HG02642 (cell line): ENCODE results near the gene MYO18B.

Experiments
- ATAC-seq: cut with Tn5 transposase; IDR thresholded peaks from one replicate; pipeline ENCODE4 v1.9.1; 2021; ENCODE audit warnings: mild to moderate bottlenecking; ENCODE audit not compliant: unreplicated experiment, poor library complexity

The MYO18B gene

GRCh38 chr22:25772288-25772687 lies 30.3 kb downstream of the MYO18B start:
- no peak for ATAC-seq

- no peak for ATAC-seq
These were observed 32.6 kb downstream of the MYO18B start for GRCh38 chr22:25774575-25775026.

GRCh38 chr22:25775531-25775930 lies 33.5 kb downstream of the MYO18B start:
- no peak for ATAC-seq

GRCh38 chr22:25777411-25777810 lies 35.4 kb downstream of the MYO18B start:
- ATAC-seq: no peak

- no peak for ATAC-seq
These were observed 35.9 kb downstream of the MYO18B start for GRCh38 chr22:25777870-25778269.

- ATAC-seq: no peak
These were observed 37.4 kb downstream of the MYO18B start for GRCh38 chr22:25779426-25779825.

GRCh38 chr22:25779890-25780289 lies 37.9 kb downstream of the MYO18B start:
- no peak for ATAC-seq

- no peak for ATAC-seq
These were observed 38.7 kb downstream of the MYO18B start for GRCh38 chr22:25780673-25781072.

GRCh38 chr22:25781801-25782200 lies 39.8 kb downstream of the MYO18B start:
- ATAC-seq: no peak

- ATAC-seq: no peak
These were observed 40.8 kb downstream of the MYO18B start for GRCh38 chr22:25782831-25783230.

GRCh38 chr22:25783856-25784255 lies 41.9 kb downstream of the MYO18B start:
- ATAC-seq: no peak

GRCh38 chr22:25786165-25786564 lies 44.2 kb downstream of the MYO18B start:
- no peak for ATAC-seq

GRCh38 chr22:25791556-25791955 lies 49.6 kb downstream of the MYO18B start:
- ATAC-seq: no peak

GRCh38 chr22:25795478-25795877 lies 53.5 kb downstream of the MYO18B start:
- no peak for ATAC-seq

GRCh38 chr22:25797498-25798290 lies 55.7 kb downstream of the MYO18B start:
- ATAC-seq: no peak

- no peak for ATAC-seq
These were observed 58.8 kb downstream of the MYO18B start for GRCh38 chr22:25800766-25801165.

GRCh38 chr22:25802018-25802417 lies 60.0 kb downstream of the MYO18B start:
- no peak for ATAC-seq

- no peak for ATAC-seq
These were observed 62.7 kb downstream of the MYO18B start for GRCh38 chr22:25804676-25805075.

GRCh38 chr22:25806579-25806978 lies 64.6 kb downstream of the MYO18B start:
- ATAC-seq: no peak

GRCh38 chr22:25814685-25815084 lies 72.7 kb downstream of the MYO18B start:
- ATAC-seq: no peak

GRCh38 chr22:25815561-25815960 lies 73.6 kb downstream of the MYO18B start:
- ATAC-seq: no peak

GRCh38 chr22:25816522-25817059 lies 74.6 kb downstream of the MYO18B start:
- ATAC-seq: no peak
